GM19455 (cell line): Measurements from ENCODE around the gene NR2C2AP.
"Not testable (repeated sequence)": the region's sequence is repeated elsewhere in the genome, so short reads cannot be mapped to it uniquely, and the experiment has no call there.

ENCODE experiments used
- ATAC-seq: cut with Tn5 transposase; IDR thresholded peaks from one replicate; pipeline ENCODE4 v1.9.1; 2021; ENCODE audit not compliant: unreplicated experiment

The NR2C2AP gene

GRCh38 chr19:19203012-19203856 is at the start of gene NR2C2AP:
NR2C2AP (minus strand) TSS chr19:19203414; CDS start chr19:19203060, 354 bp downstream.
- peak; percentile 53 for ATAC-seq

GRCh38 chr19:19250196-19250801 is 47.1 kb upstream of the NR2C2AP start:
- ATAC-seq: no peak

GRCh38 chr19:19240476-19240875 is 37.3 kb upstream of the NR2C2AP start:
- ATAC-seq: no peak

GRCh38 chr19:19239675-19240074 is 36.5 kb upstream of the NR2C2AP start:
- no peak for ATAC-seq

GRCh38 chr19:19238126-19238894 is 35.1 kb upstream of the NR2C2AP start:
- ATAC-seq: no peak

GRCh38 chr19:19236173-19236572 is 33.0 kb upstream of the NR2C2AP start:
- ATAC-seq: no peak

- no peak for ATAC-seq
Measured at GRCh38 chr19:19234220-19234816, 31.1 kb upstream of the NR2C2AP start.

- ATAC-seq: no peak
Measured at GRCh38 chr19:19232261-19232721, 29.1 kb upstream of the NR2C2AP start.

- ATAC-seq: no peak
Measured at GRCh38 chr19:19230999-19231398, 27.8 kb upstream of the NR2C2AP start.

GRCh38 chr19:19229701-19230100 is 26.5 kb upstream of the NR2C2AP start:
- no peak for ATAC-seq

GRCh38 chr19:19227217-19227616 is 24.0 kb upstream of the NR2C2AP start:
- ATAC-seq: no peak

GRCh38 chr19:19226663-19227062 is 23.4 kb upstream of the NR2C2AP start:
- no peak for ATAC-seq

GRCh38 chr19:19226204-19226603 is 23.0 kb upstream of the NR2C2AP start:
- ATAC-seq: no peak

GRCh38 chr19:19224852-19225494 is 21.8 kb upstream of the NR2C2AP start:
- no peak for ATAC-seq

GRCh38 chr19:19224150-19224851 is 21.1 kb upstream of the NR2C2AP start:
- ATAC-seq: no peak

GRCh38 chr19:19223636-19224035 is 20.4 kb upstream of the NR2C2AP start:
- ATAC-seq: no peak

- ATAC-seq: no peak
Measured at GRCh38 chr19:19223060-19223459, 19.8 kb upstream of the NR2C2AP start.

- not testable (repeated sequence) for ATAC-seq
Measured at GRCh38 chr19:19221000-19221399, 17.8 kb upstream of the NR2C2AP start.

GRCh38 chr19:19218911-19219310 is 15.7 kb upstream of the NR2C2AP start:
- no peak for ATAC-seq

- no peak for ATAC-seq
Measured at GRCh38 chr19:19217099-19217498, 13.9 kb upstream of the NR2C2AP start.
